Measurements from ENCODE around the gene PTPN23. TPM values are rescaled to one million over a fixed set of nuclear protein-coding genes. Genes with fewer than 3 reads are reported as not detected.
A peak's percentile ranks its signal among the peaks of the same experiment; 100 is the strongest.

PTPN23 gene
- total and polyA plus RNA-seq, 9 of the 15 experiments (the other 6 are each of a cell fraction or from before 2014, with no cell fraction given): 0.41 to 58.7 (median 7.2) TPM

GRCh38 chr3:47421741-47422649, 41.2 kb downstream of the PTPN23 start (continued):
- TF ChIP-seq MIER1 (IDR thresholded peaks at IDR 0.05; ENCODE audit: low read depth) (no peak), CCAR2 (IDR thresholded peaks at IDR 0.05; ENCODE audit: low read depth, low read length) (no peak), ATF3 (IDR thresholded peaks at IDR 0.05) (no peak), ATF3 (CRISPR knock-in tag; conservative IDR thresholded peaks at IDR 0.05) (no peak), ZNF592 (IDR thresholded peaks at IDR 0.05) (no peak), HSF4 (CRISPR knock-in tag; IDR thresholded peaks at IDR 0.05; ENCODE audit: borderline replicate concordance) (no peak), ELK1 (CRISPR knock-in tag; IDR thresholded peaks at IDR 0.05) (no peak), RBM15 (IDR thresholded peaks at IDR 0.05; ENCODE audit: insufficient read depth, low read length) (no peak), ARID4B (CRISPR knock-in tag; IDR thresholded peaks at IDR 0.05) (no peak), PHF8 (IDR thresholded peaks at IDR 0.05; ENCODE audit: borderline replicate concordance, low read length) (no peak), TAF1 (IDR thresholded peaks at IDR 0.05; ENCODE audit: control insufficient read depth, extremely low read depth, insufficient read depth, low read length, severe bottlenecking) (peak; percentile 10), NR4A1 (CRISPR knock-in tag; IDR thresholded peaks at IDR 0.05) (no peak), NR4A1 (tag; IDR thresholded peaks at IDR 0.05) (no peak)
